H9 (cell line): Measurements from ENCODE around the gene PTPN21. TPM values are rescaled to one million over a fixed set of nuclear protein-coding genes. Genes with fewer than 3 reads are reported as not detected.

Experiments
- DNase-seq: peaks from one replicate; pipeline ENCODE4 v3.0.0-alpha.2; 2017
- H2AFZ ChIP-seq: one replicate; pipeline ENCODE4 v1.6.1; 2013; ENCODE audit warnings: mild to moderate bottlenecking, low read length, control low read depth, moderate library complexity
- H2AK5ac ChIP-seq: 2 replicates; pipeline ENCODE4 v1.6.1; 2013; ENCODE audit warnings: low read length, control low read depth, mixed read lengths; ENCODE audit not compliant: insufficient read length
- H2BK120ac ChIP-seq: one replicate; pipeline ENCODE4 v1.6.1; 2013; ENCODE audit warnings: low read depth, mild to moderate bottlenecking, low read length, control low read depth, inconsistent platforms; ENCODE audit not compliant: poor library complexity, severe bottlenecking
- H2BK12ac ChIP-seq: 2 replicates; pipeline ENCODE4 v1.6.1; 2013; ENCODE audit warnings: low read length, control low read depth, mixed read lengths, low read depth; ENCODE audit not compliant: insufficient read length
- H2BK15ac ChIP-seq: 2 replicates; pipeline ENCODE4 v1.6.1; 2013; ENCODE audit warnings: low read depth, low read length, control low read depth
- H2BK20ac ChIP-seq: one replicate; pipeline ENCODE4 v1.6.1; 2013; ENCODE audit warnings: low read depth, mild to moderate bottlenecking, low read length, control low read depth, inconsistent platforms; ENCODE audit not compliant: poor library complexity, severe bottlenecking
- H2BK5ac ChIP-seq: 2 replicates; pipeline ENCODE4 v1.6.1; 2013; ENCODE audit warnings: low read length, control low read depth, mixed read lengths; ENCODE audit not compliant: insufficient read length
- H3K14ac ChIP-seq: 2 replicates; pipeline ENCODE4 v1.6.1; 2013; ENCODE audit warnings: low read length, control low read depth; ENCODE audit not compliant: insufficient read depth
- H3K18ac ChIP-seq: 2 replicates; pipeline ENCODE4 v1.6.1; 2013; ENCODE audit warnings: low read depth, mild to moderate bottlenecking, mixed read lengths, low read length, control low read depth; ENCODE audit not compliant: insufficient read length
- H3K23ac ChIP-seq: 2 replicates; pipeline ENCODE4 v1.6.1; 2013; ENCODE audit warnings: low read length, control low read depth, mixed read lengths, low read depth; ENCODE audit not compliant: insufficient read length
- H3K23me2 ChIP-seq: 2 replicates; pipeline ENCODE4 v1.6.1; 2013; ENCODE audit warnings: low read depth, mild to moderate bottlenecking, mixed read lengths, low read length, control low read depth; ENCODE audit not compliant: insufficient read length, poor library complexity, severe bottlenecking
- H3K27ac ChIP-seq: 2 replicates; pipeline ENCODE4 v1.5.1; 2013; ENCODE audit warnings: low read length, control low read depth, mixed read lengths, low read depth; ENCODE audit not compliant: insufficient read length
- H3K27me3 ChIP-seq: 2 replicates; pipeline ENCODE4 v1.6.1; 2013; ENCODE audit warnings: low read length, control low read depth, inconsistent platforms; ENCODE audit not compliant: insufficient read depth
- H3K4ac ChIP-seq: 2 replicates; pipeline ENCODE4 v1.6.1; 2013; ENCODE audit warnings: low read depth, mild to moderate bottlenecking, control low read depth, inconsistent platforms, low read length, moderate library complexity
- H3K4me1 ChIP-seq: 2 replicates; pipeline ENCODE4 v1.6.1; 2013; ENCODE audit warnings: low read length, control low read depth, inconsistent platforms; ENCODE audit not compliant: insufficient read depth
- H3K4me2 ChIP-seq: 2 replicates; pipeline ENCODE4 v1.6.1; 2013; ENCODE audit warnings: low read length, control low read depth, mixed read lengths; ENCODE audit not compliant: insufficient read length, insufficient read depth
- H3K56ac ChIP-seq: 2 replicates; pipeline ENCODE4 v1.6.1; 2013; ENCODE audit warnings: low read depth, mild to moderate bottlenecking, mixed read lengths, low read length, control low read depth; ENCODE audit not compliant: insufficient read length
- H3K79me1 ChIP-seq: 2 replicates; pipeline ENCODE4 v1.6.1; 2013; ENCODE audit warnings: low read depth, mild to moderate bottlenecking, moderate library complexity, low read length, control low read depth, inconsistent platforms; ENCODE audit not compliant: insufficient read depth, poor library complexity, severe bottlenecking
- H3K79me2 ChIP-seq: 2 replicates; pipeline ENCODE4 v1.6.1; 2013; ENCODE audit warnings: low read length, control low read depth, inconsistent platforms; ENCODE audit not compliant: insufficient read depth
- H3K9ac ChIP-seq: 2 replicates; pipeline ENCODE4 v1.6.1; 2013; ENCODE audit warnings: low read length, control low read depth, mixed read lengths; ENCODE audit not compliant: insufficient read length; ENCODE audit errors: extremely low read depth
- H3K9me3 ChIP-seq: one replicate; pipeline ENCODE4 v1.6.1; 2013; ENCODE audit warnings: low read depth, low read length, inconsistent platforms; ENCODE audit not compliant: control insufficient read depth
- H3T11ph ChIP-seq: one replicate; pipeline ENCODE4 v1.6.1; 2013; ENCODE audit warnings: mild to moderate bottlenecking, low read length, control low read depth, inconsistent platforms
- H4K20me1 ChIP-seq: one replicate; pipeline ENCODE4 v1.6.1; 2013; ENCODE audit not compliant: control insufficient read depth, insufficient read length, insufficient read depth
- H4K5ac ChIP-seq: 2 replicates; pipeline ENCODE4 v1.6.1; 2013; ENCODE audit warnings: low read depth, mild to moderate bottlenecking, mixed read lengths, low read length, control low read depth; ENCODE audit not compliant: insufficient read length
- H4K8ac ChIP-seq: replicated peaks from 2 replicates; pipeline ENCODE4 v1.6.1; 2013; ENCODE audit warnings: low read length, control low read depth, mixed read lengths, low read depth; ENCODE audit not compliant: insufficient read length
- H4K91ac ChIP-seq: 2 replicates; pipeline ENCODE4 v1.6.1; 2013; ENCODE audit warnings: low read depth, mild to moderate bottlenecking, moderate library complexity, mixed read lengths, low read length, control low read depth; ENCODE audit not compliant: insufficient read length
- H3K27ac Mint-ChIP-seq, 3 experiments: 2 replicates in 2 of 3; 3 replicates in 1 of 3; pipeline ENCODE4 v1.8.0; 2020 to 2021; ENCODE audit warnings: mixed read lengths in 3 of 3, mild to moderate bottlenecking in 1 of 3, moderate library complexity in 1 of 3
- H3K27me3 Mint-ChIP-seq: 2 replicates; pipeline ENCODE4 v1.8.0; 2021; ENCODE audit warnings: low read depth, mild to moderate bottlenecking, moderate library complexity, mixed read lengths
- H3K36me3 Mint-ChIP-seq, 3 experiments: 2 replicates in 2 of 3; 3 replicates in 1 of 3; pipeline ENCODE4 v1.8.0; 2020 to 2021; ENCODE audit warnings: low read depth in 3 of 3, mixed read lengths in 3 of 3; ENCODE audit not compliant: insufficient read depth in 1 of 3
- H3K4me1 Mint-ChIP-seq, 2 experiments: 2 replicates each; pipeline ENCODE4 v1.8.0; 2020; ENCODE audit warnings: mixed read lengths in 2 of 2
- H3K4me3 Mint-ChIP-seq, 2 experiments: 2 replicates in 1 of 2; 3 replicates in 1 of 2; pipeline ENCODE4 v1.8.0; 2020 to 2021; ENCODE audit warnings: mild to moderate bottlenecking in 2 of 2, mixed read lengths in 2 of 2, moderate library complexity in 1 of 2
- H3K9me3 Mint-ChIP-seq, 2 experiments: 2 replicates in 1 of 2; 3 replicates in 1 of 2; pipeline ENCODE4 v1.8.0; 2020; ENCODE audit warnings: mild to moderate bottlenecking in 2 of 2, mixed read lengths in 2 of 2, moderate library complexity in 1 of 2
- WGBS: extraction: QIAGEN DNeasy Blood & Tissue Kit; methylation state at CpG from one replicate; pipeline ENCODE4 v1.1.7; 2013; ENCODE audit warnings: missing lambda C conversion rate, low lambda C conversion rate, mixed read lengths; ENCODE audit not compliant: insufficient read length; ENCODE audit errors: extremely low coverage; 5-methylcytosine and 5-hydroxymethylcytosine counted together
- total RNA-seq: library from RNA; stranded (reverse); gene quantifications from 2 replicates; pipeline ENCODE4 v1.2.1, GENCODE V29; 2021
- TF ChIP-seq, protein P1 (sequence below): fragments of 200-600 bp; sonication (generic); conservative IDR thresholded peaks from 3 replicates; pipeline ENCODE4 v1.8.0; 2021; ENCODE audit warnings: antibody characterized with exemption, mild to moderate bottlenecking

The PTPN21 gene
- total RNA-seq, 1 experiment from 2014 or later: 14.3 TPM

DNA sequence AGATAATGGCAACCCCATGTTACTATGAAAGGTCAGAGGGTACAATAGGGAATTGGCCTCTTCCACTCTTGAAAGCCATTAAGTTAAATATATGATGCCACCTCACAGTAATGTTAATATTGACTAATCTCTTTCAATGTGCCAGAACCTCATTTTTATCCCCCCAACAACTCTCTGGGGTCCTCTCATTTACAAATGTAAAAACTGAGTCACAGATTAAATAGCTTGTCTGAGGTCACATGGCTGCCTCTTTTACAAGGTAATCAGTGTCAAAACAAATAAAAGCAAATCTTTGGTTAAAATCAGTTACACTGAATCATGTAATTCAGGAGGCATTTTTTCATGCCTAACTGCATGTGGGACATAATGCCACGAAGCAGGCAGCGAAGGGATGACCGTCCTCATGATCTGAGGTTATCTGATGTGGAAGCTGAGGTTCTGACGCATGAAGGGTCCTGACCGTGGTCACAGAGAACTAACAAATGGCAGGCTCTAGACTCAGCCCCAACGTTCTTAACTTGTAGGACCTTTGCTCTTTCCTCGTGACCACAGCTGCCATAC, 78.5 kb downstream of the PTPN21 start:
- WGBS: no CpG with 5 or more reads among the region's 7 CpGs

More for the DNA sequence above, 78.5 kb downstream of the PTPN21 start:
- H4K5ac ChIP-seq: no peak overlapping the region
- no peak overlapping the region for H3K23ac ChIP-seq
- 0 out of 2 replicates have a peak, but pooled peaks cover 2% of the 10 kb centered on the region for H3K79me2 ChIP-seq
- no peak overlapping the region for H4K91ac ChIP-seq
- no peak overlapping the region for H3K4ac ChIP-seq
- no peak overlapping the region for H4K8ac ChIP-seq
- no peaks in the 10 kb centered on the region for H3K9me3 Mint-ChIP-seq
- no peak for DNase-seq
- H2BK120ac ChIP-seq: no peak overlapping the region
- H3K4me3 Mint-ChIP-seq: no peak overlapping the region
- no peak overlapping the region for H3K4me2 ChIP-seq
- no peak overlapping the region for H2BK12ac ChIP-seq
- H3K27me3 ChIP-seq: no peaks in the 10 kb centered on the region
- H3K27me3 Mint-ChIP-seq: no peaks in the 10 kb centered on the region
- no peak overlapping the region for H2AK5ac ChIP-seq
- TF ChIP-seq, protein P1, sequence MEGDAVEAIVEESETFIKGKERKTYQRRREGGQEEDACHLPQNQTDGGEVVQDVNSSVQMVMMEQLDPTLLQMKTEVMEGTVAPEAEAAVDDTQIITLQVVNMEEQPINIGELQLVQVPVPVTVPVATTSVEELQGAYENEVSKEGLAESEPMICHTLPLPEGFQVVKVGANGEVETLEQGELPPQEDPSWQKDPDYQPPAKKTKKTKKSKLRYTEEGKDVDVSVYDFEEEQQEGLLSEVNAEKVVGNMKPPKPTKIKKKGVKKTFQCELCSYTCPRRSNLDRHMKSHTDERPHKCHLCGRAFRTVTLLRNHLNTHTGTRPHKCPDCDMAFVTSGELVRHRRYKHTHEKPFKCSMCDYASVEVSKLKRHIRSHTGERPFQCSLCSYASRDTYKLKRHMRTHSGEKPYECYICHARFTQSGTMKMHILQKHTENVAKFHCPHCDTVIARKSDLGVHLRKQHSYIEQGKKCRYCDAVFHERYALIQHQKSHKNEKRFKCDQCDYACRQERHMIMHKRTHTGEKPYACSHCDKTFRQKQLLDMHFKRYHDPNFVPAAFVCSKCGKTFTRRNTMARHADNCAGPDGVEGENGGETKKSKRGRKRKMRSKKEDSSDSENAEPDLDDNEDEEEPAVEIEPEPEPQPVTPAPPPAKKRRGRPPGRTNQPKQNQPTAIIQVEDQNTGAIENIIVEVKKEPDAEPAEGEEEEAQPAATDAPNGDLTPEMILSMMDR: no peak
- peaks cover 8 to 9% of the 10 kb centered on the region in 2 experiments for H3K4me1 Mint-ChIP-seq
- no peak overlapping the region for H3K9ac ChIP-seq
- no peaks in the 10 kb centered on the region for H4K20me1 ChIP-seq
- no peak overlapping the region for H2BK5ac ChIP-seq
- peaks cover 14 to 65% (median 62%) of the 10 kb centered on the region in 3 experiments for H3K36me3 Mint-ChIP-seq
- no peak overlapping the region for H3K18ac ChIP-seq
- H3K4me1 ChIP-seq: no peaks in the 10 kb centered on the region
- H3K9me3 ChIP-seq: no peaks in the 10 kb centered on the region
- no peak overlapping the region for H2AFZ ChIP-seq
- no peak overlapping the region for H3K56ac ChIP-seq
- H3T11ph ChIP-seq: no peak overlapping the region
- H3K23me2 ChIP-seq: no peaks in the 10 kb centered on the region
- H3K27ac ChIP-seq: no peak overlapping the region
- no peak overlapping the region for H2BK20ac ChIP-seq
- H3K27ac Mint-ChIP-seq: peak overlapping the region in 2 of 3 experiments; percentile 63 to 74; a peak in 2 of 7 replicates
- H2BK15ac ChIP-seq: no peak overlapping the region
- H3K14ac ChIP-seq: no peak overlapping the region
- no peaks in the 10 kb centered on the region for H3K79me1 ChIP-seq
